Epidermal melanocyte (primary cell): ENCODE measurements around the gene EIPR1.
A peak's percentile ranks its signal among the peaks of the same experiment; 100 is the strongest.

Experiments used
- DNase-seq: peaks from one replicate; pipeline ENCODE4 v3.0.0; 2011; ENCODE audit warnings: low spot score; ENCODE audit not compliant: insufficient read length

Gene EIPR1

GRCh38 chr2:3178578-3179031 lies 199.0 kb downstream of the EIPR1 start:
- no peak for DNase-seq

DNA sequence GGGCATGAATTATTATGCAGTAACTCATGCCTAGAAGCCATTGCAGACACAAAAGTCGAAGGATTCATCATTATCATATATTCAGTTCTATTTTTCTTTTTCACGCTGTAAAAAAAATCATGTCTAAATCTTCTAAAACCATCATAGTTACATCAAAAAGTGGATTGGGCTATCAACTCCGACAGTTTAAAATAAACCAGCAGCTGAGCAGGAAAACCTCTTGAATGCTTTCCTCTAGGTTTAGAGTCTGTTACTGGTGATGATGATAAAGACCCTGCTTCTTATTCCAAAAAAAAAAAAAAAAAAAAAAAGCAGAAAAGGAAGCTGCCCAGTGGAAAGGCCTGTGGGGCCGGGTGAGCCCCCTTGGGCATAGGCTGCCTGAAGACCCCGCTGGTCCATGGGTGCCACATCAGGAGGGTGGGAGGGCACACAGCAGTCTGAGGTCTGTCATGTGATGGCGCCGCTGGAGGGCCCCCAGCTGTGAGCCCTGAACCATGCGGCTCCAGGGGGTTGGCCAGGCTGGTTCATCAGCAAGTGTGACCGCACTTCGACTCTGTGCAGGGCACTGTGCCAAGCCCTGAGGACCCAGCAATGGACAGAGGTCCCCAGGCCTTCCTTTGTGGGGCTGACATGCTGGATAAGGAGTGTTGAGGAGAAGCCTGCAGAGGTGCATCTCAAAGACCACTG lies 199.6 kb downstream of the EIPR1 start:
- no peak for DNase-seq

- no peak for DNase-seq
Measured at GRCh38 chr2:3176869-3177255, 200.8 kb downstream of the EIPR1 start.

DNA sequence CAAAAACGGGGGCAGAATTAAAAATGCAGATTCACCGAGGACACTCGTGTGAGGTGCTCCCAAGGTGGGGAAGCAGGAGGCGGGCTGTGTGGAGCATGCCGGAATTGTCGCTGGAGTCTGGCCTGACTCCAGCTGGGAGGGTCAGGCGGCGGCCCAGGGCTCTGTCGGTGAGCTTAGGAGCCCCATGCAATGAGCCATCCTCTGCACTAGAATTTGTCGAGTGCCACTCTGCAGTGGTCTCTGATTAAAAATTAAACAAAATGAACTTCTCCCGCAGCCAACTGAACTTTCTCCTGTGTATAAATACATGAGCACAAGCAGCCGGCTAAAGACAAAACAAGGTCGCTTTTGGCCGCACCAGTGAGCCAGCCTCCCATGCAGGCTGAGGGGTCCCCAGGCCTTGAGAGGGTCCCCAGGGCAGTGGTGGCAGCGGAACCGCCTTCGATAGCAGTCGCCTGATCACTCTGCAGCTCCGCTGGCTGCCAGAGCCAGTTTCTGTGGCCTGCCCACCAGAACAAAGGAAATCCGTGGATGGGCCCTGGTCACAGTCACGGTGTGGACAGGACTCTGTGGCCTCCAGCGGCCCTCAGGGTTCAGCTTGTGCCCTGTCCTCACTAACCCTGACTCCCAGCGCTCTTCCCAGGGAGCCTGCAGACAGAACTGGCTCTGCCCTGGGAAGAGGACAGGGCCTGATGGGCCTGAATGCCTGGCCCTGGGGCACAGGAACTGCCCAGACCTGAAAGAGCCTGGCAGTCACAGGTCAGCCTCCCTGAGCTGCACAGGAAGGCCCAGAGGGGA lies 201.3 kb downstream of the EIPR1 start:
- no peak for DNase-seq

- DNase-seq = no peak
Measured at GRCh38 chr2:3175568-3175955, 202.1 kb downstream of the EIPR1 start.

DNA sequence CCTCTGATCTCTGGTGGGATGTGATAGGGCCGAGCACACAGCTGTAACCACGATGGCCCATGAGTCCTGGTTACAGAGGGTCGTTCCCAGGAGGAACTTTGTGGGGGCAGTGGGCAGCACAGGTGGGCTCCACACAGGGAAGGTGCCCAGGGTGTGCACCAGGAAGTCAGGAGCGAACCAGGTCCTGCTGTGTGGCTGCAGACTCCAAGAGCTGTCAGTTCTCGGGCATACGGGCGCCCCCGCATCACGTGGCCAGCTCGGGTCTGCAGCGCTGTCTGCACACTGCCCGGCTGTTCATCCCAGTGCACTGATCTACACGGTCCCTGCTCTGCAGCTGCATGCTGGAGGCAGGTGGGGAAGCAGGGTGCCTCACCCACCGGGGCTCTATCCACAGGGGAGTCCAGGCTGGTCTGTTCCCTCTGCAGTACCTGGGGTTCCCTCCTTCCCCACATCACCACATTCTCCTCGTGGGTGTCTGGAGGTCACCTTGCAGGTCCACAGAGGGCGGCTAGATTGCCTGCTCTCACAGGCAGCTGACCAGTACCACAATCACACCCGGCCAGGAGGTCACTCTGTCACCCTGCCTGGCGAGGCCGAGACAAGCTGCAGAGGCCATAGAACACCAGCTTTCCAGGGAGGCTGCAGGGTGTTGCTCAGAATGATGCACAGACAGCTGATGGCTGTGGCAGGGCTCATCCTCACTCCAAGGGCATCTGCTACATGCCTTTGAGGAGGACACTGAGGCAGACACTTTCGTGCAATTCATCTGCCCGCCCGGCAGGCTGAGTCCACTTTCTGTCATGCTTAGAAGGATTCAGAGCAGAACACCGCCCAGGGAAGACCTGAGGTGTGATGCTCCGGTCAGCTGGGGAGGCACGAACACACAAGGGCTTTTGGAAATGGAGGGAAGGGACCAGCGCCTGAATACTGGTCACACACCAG lies 202.7 kb downstream of the EIPR1 start:
- no peak for DNase-seq

DNA sequence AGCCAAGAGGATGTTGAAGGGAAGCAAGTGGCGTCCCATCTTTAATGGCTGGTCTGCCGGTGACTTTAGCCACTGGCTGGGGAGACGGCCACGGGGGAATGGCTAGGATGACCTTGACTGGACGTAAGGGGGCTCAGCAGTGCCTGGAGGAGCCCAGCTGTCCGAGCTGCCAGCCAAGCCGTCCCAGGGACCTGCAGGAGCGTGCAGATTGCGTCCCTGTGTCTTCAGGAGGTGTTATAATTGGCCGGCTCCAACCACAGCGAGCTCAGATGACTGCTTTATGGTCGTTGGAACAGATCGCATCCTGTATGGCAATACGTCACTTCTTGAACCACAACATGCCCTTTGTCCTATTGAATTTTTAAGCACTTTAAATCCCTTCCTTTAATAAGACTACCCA lies 204.6 kb downstream of the EIPR1 start:
- no peak for DNase-seq

DNA sequence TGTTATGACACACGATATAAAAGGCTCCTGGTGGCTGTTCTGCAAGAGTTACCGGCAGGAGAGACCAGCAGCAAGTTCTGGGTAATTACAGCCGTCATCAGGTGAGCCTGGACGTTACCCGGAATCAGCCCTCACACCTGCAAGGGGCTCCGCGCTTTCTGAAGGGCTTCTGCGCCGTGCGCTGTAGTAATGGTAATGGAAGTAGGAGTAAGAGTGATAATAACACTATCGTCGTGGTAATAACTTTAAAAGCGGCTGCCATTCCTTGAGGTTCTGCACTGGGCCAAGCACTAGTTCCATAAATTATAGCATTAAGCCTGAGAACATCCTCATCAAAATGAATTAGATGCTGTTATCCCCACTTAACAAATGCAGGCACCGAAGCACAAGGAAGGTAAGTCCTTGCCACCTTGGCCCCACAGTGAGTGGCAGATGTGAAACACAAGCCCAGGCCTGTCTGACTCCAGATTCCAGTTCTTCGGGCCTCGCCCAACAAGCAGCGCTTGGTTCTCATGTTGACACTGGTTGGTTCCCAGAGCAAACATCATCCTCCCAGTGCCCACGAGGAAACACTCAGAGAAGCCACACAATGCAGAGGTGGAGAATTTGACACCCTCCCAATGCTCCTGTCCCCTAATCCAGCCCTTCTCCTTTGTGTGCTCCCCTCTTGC lies 205.2 kb downstream of the EIPR1 start:
- no peak for DNase-seq

DNA sequence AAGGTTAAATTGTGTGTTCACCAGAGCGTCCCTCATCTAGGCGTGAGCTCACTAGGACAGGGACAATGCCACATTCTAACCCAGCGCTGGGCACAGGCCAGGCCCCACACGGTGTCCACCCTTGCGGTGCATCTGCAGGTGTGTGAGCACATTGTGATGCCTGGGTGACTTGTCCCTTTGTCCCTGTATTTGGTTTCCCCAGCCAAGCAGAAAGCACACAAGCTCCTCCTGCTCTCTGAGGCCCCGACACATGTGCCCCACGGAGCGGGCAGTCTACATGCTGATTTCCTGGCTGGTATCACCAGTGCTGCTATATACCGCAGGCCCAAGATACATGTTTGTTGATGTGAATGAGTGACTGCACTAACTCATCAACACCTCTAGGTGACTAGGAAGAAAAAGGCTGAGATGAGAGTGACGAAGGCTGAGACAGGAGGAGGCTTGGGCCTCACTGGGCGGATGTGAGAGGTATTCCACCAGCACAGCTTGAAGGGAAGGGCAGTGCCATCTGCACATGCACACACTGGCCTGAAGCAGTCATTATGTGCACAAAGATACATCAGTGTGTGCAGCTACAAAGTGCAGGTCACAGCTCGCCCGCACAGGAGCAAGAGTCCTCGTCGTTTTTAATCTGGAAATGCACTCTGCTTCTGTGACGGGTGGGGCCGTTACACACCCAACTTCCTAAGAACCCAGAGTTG lies 205.9 kb downstream of the EIPR1 start:
- DNase-seq = no peak

GRCh38 chr2:3170792-3171455 lies 206.7 kb downstream of the EIPR1 start:
- no peak for DNase-seq

DNA sequence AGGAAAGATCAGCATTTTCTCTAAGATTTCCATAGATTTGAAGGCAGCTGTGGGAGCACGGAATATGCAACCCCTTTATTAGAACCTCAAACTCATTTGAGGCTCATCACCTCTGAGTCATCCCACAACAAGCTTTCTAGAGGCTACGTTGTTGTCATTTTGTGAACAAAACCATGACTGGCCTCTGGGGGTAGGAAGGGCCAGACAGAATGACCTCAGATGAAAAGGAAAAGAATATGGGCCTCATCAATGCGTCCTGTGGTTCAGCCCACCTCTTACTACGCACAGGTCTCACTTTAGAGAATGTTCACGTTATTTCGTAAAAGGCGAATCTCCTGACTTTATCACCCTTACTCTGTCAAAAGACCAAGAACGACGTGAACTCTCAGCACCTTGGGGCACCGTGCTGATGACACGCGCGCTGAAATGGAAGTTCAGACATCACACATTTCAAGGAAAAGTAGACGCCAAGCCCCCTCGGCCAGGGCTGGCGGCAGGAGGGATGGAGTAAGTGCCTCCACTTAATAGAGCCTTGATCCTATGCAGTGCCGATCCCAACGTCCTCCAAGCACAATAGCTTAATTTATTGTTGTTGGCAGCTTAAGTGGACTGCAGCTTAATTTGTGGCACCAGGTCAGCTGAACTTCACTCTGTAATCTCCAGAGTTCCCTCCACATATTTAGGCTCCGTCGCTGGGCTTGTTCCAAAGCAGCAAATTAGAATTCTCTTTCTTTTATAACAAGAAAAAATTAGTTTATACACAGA lies 208.3 kb downstream of the EIPR1 start:
- DNase-seq = no peak

GRCh38 chr2:3168230-3168891 lies 209.3 kb downstream of the EIPR1 start:
- peak; percentile 45 for DNase-seq

- no peak for DNase-seq
Measured at GRCh38 chr2:3163401-3163800, 214.2 kb downstream of the EIPR1 start.

DNA sequence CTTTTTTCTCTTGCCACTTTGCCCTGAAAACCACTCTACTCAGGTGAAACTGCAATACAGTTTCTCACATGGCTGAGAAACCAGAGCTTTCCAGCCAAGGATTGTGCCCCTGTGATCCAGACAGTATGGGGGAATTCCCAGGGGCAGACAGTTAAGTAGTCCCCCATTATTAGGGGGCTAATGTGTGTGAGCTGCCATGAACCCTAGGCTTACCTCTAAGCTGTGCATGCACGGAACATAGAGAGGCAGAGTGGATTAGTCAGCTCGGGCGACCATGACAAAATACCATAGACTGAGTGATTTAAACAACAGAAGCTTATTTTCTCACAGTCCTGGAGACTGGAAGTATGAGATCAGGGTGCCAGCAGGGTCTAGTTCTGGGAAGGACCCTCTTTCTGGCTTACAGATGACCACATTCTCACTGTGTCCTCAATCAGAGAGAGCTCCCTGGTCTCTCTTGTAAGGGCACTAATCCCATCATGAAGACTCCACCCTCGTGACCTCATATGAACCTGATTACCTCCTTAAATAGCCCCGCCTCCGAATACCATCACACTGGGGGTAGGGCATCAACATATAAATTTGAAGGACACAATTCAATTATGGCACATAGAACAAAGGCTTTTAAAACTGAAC lies 215.1 kb downstream of the EIPR1 start:
- DNase-seq = no peak

DNA sequence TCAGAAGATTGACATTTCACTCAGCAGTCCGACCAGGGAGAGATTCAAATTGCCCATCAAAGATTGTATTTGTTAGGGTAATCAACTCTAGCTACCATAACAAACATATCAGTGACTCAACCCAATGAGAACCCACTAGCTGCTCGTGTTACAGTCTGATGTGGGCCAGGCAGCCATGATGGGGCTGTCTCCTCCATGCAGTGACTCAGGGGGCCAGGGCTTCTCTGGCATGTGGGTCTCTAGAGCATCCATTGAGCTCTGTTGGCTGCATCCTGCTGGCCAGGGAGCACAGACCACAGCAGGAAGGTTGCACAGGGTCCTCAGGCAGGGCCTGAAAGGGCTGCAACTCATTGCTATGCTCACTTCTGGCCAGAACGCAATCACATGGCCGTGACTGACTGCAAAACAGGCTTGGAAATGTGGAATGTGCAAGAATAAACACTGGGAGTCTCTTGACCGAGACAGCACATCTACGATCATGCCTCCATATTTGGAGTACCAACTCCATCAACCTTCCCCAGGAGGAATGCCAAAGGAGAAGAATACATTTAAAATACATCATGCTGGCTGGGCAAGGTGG lies 216.8 kb downstream of the EIPR1 start:
- no peak for DNase-seq

DNA sequence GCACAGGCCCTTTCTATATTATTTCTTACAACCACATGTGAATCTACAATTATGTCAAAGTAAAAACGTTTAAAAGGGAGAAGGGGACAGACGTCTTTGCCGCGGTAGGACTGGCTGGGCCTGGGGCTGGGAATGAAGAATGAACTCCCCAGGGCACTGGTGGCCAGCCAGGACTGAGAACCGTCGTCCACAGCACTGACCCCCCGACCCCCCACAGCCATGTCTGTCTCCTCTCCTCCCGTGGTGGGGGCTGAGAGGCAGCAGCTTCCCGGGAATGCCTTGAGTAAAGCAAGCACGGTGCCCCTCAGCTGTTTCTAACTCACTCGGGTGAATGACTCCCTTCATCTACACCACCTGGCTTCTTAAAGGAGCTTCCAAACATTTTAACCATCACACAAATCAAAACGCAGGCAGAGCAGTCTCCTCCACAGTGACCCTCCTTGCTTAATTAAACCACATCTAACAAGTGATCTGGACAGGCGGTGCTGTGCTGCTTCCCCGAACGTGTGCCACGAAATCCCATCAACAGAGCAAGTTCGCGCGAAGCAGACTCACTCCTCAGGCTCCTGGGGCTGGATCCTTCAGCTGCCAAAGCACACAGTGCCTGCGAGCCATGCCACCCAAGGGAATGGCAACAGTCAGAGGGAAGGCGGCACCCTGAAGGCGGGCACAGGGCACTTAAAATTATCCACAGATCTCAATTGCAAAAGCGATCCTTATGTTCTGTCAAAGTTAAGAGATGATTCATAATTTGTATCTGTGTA lies 217.7 kb downstream of the EIPR1 start:
- DNase-seq = no peak

DNA sequence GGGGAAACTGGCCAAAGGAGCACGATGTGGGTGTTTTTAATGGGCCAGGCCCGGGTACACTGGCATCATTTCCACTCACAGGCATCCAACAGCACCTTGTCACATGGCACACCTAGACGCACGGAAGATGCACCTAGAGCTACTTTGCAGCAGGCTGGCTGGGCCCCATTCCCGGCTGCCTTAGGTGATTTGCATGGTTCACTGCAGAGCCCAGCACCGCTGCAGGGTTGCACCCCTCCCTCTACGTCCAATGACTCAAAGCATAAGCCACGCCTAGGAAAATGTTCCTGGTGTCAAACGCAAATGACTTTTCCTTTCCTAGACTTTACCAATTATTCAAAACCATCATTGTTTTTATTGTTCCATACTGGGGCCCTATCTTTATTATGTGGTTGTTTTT lies 222.9 kb downstream of the EIPR1 start:
- no peak for DNase-seq
